GM19025 (cell line): ENCODE results near the gene SLC33A1.

Experiments used
- ATAC-seq: cut with Tn5 transposase; IDR thresholded peaks from one replicate; pipeline ENCODE4 v1.9.1; 2021; ENCODE audit warnings: mild to moderate bottlenecking, low read depth, moderate library complexity; ENCODE audit not compliant: unreplicated experiment

Gene SLC33A1

GRCh38 chr3:155804323-155804722 lies 49.9 kb downstream of the SLC33A1 start:
- no peak for ATAC-seq

GRCh38 chr3:155792532-155792931 lies 61.7 kb downstream of the SLC33A1 start:
- ATAC-seq, result no peak

GRCh38 chr3:155791190-155791589 lies 63.0 kb downstream of the SLC33A1 start:
- no peak for ATAC-seq

- no peak for ATAC-seq
Measured at GRCh38 chr3:155790272-155790925, 63.8 kb downstream of the SLC33A1 start.

GRCh38 chr3:155785662-155786295 lies 68.4 kb downstream of the SLC33A1 start:
- ATAC-seq, result no peak

- no peak for ATAC-seq
Measured at GRCh38 chr3:155782390-155782953, 71.8 kb downstream of the SLC33A1 start.

- ATAC-seq, result no peak
Measured at GRCh38 chr3:155780291-155780690, 73.9 kb downstream of the SLC33A1 start.

GRCh38 chr3:155778462-155778861 lies 75.8 kb downstream of the SLC33A1 start:
- no peak for ATAC-seq

GRCh38 chr3:155772801-155773200 lies 81.4 kb downstream of the SLC33A1 start:
- ATAC-seq, result no peak

GRCh38 chr3:155771126-155771525 lies 83.1 kb downstream of the SLC33A1 start:
- ATAC-seq, result no peak
